Measurements from ENCODE around the gene TRPV6.

The TRPV6 gene

DNA sequence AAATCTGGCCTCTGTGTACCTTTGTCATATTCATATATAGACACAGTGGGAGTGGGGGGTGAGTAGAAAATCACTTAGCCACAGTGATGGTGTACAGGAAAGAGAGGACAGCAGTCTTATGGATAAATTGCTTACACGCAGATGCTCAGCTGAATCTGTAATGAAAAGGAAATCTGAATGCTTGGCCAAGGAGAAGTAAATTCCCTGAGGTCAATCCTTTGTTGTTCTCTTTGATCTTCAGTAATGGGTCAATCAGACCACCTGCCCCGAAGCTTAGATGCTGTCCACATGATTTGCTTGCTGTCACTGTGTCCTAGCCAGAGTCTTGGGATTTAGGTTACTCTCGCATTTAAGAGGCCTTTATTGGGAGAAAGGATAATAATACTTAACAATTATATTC, 49.1 kb downstream of the TRPV6 start:
- TF ChIP-seq, protein P1, sequence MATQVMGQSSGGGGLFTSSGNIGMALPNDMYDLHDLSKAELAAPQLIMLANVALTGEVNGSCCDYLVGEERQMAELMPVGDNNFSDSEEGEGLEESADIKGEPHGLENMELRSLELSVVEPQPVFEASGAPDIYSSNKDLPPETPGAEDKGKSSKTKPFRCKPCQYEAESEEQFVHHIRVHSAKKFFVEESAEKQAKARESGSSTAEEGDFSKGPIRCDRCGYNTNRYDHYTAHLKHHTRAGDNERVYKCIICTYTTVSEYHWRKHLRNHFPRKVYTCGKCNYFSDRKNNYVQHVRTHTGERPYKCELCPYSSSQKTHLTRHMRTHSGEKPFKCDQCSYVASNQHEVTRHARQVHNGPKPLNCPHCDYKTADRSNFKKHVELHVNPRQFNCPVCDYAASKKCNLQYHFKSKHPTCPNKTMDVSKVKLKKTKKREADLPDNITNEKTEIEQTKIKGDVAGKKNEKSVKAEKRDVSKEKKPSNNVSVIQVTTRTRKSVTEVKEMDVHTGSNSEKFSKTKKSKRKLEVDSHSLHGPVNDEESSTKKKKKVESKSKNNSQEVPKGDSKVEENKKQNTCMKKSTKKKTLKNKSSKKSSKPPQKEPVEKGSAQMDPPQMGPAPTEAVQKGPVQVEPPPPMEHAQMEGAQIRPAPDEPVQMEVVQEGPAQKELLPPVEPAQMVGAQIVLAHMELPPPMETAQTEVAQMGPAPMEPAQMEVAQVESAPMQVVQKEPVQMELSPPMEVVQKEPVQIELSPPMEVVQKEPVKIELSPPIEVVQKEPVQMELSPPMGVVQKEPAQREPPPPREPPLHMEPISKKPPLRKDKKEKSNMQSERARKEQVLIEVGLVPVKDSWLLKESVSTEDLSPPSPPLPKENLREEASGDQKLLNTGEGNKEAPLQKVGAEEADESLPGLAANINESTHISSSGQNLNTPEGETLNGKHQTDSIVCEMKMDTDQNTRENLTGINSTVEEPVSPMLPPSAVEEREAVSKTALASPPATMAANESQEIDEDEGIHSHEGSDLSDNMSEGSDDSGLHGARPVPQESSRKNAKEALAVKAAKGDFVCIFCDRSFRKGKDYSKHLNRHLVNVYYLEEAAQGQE (IDR thresholded peaks at IDR 0.05; ENCODE audit: insufficient read depth in 1 of 2, low read depth in 2 of 2, low read length in 2 of 2), result no peak
- TF ChIP-seq POLR2AphosphoS5 (IDR thresholded peaks at IDR 0.05; ENCODE audit: low read depth, low read length) (no peak), TAF1 (IDR thresholded peaks at IDR 0.05; ENCODE audit: borderline replicate concordance, insufficient read depth, low read length) (no peak), SIN3A (IDR thresholded peaks at IDR 0.05; ENCODE audit: borderline replicate concordance, insufficient read depth, low read length) (no peak), FOXP2 (optimal IDR thresholded peaks at IDR 0.05; ENCODE audit: borderline replicate concordance, extremely low read depth, extremely low read length, insufficient read depth) (no peak)

GRCh38 chr7:142835487-142835886, 50.1 kb downstream of the TRPV6 start:
- TF ChIP-seq FOXP2 (optimal IDR thresholded peaks at IDR 0.05; ENCODE audit: borderline replicate concordance, extremely low read depth, extremely low read length, insufficient read depth) (no peak), SIN3A (IDR thresholded peaks at IDR 0.05; ENCODE audit: borderline replicate concordance, insufficient read depth, low read length) (no peak), POLR2AphosphoS5 (IDR thresholded peaks at IDR 0.05; ENCODE audit: low read depth, low read length) (no peak), TAF1 (IDR thresholded peaks at IDR 0.05; ENCODE audit: borderline replicate concordance, insufficient read depth, low read length) (no peak)
- TF ChIP-seq, protein P1 (IDR thresholded peaks at IDR 0.05; ENCODE audit: insufficient read depth in 1 of 2, low read depth in 2 of 2, low read length in 2 of 2), result no peak

- no peak for TF ChIP-seq SIN3A (IDR thresholded peaks at IDR 0.05; ENCODE audit: borderline replicate concordance, insufficient read depth, low read length)
These were observed 52.1 kb downstream of the TRPV6 start for GRCh38 chr7:142833174-142834048.

- TF ChIP-seq FOXP2 (optimal IDR thresholded peaks at IDR 0.05; ENCODE audit: borderline replicate concordance, extremely low read depth, extremely low read length, insufficient read depth) (no peak), POLR2AphosphoS5 (IDR thresholded peaks at IDR 0.05; ENCODE audit: low read depth, low read length) (no peak), TAF1 (IDR thresholded peaks at IDR 0.05; ENCODE audit: borderline replicate concordance, insufficient read depth, low read length) (no peak), SIN3A (IDR thresholded peaks at IDR 0.05; ENCODE audit: borderline replicate concordance, insufficient read depth, low read length) (no peak)
- TF ChIP-seq, protein P1 (IDR thresholded peaks at IDR 0.05; ENCODE audit: insufficient read depth in 1 of 2, low read depth in 2 of 2, low read length in 2 of 2), result no peak
These were observed 53.1 kb downstream of the TRPV6 start for GRCh38 chr7:142832417-142832816.

DNA sequence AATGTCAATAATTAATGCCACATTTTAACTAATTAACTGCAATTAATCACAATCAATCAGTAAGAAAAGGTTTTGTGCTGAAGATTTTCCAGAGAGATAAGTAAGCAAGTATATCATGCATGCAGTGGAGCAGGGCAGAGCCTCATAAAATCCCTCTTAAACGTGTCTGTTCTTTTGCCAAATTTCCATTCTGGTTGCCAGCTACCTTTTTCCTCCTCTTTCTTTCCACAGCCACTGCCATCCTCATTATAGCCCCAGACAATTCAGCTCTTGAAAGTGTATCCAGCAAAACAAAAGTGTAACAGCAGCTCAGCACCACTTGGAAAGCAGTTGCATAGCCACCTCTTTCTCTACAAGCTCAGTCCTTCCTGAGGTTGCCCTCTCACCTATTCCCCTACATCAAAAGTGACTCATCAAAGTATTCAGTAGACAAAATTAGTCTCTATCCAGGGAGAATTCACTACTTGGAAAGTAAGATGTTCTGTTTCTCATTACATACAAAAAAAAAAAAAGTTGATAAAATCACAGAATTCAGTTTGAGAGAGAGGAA, 57.5 kb downstream of the TRPV6 start:
- TF ChIP-seq TAF1 (IDR thresholded peaks at IDR 0.05; ENCODE audit: borderline replicate concordance, insufficient read depth, low read length) (no peak), FOXP2 (optimal IDR thresholded peaks at IDR 0.05; ENCODE audit: borderline replicate concordance, extremely low read depth, extremely low read length, insufficient read depth) (no peak), SIN3A (IDR thresholded peaks at IDR 0.05; ENCODE audit: borderline replicate concordance, insufficient read depth, low read length) (no peak), POLR2AphosphoS5 (IDR thresholded peaks at IDR 0.05; ENCODE audit: low read depth, low read length) (no peak)
- TF ChIP-seq, protein P1 (IDR thresholded peaks at IDR 0.05; ENCODE audit: insufficient read depth in 1 of 2, low read depth in 2 of 2, low read length in 2 of 2), result no peak

Data from PFSK-1 (cell line).